ENCODE results near the gene FSTL4. TPM values are rescaled to one million over a fixed set of nuclear protein-coding genes. Genes with fewer than 3 reads are reported as not detected.

The FSTL4 gene
- total RNA-seq, 1 donor from 2014 or later = not detected

DNA sequence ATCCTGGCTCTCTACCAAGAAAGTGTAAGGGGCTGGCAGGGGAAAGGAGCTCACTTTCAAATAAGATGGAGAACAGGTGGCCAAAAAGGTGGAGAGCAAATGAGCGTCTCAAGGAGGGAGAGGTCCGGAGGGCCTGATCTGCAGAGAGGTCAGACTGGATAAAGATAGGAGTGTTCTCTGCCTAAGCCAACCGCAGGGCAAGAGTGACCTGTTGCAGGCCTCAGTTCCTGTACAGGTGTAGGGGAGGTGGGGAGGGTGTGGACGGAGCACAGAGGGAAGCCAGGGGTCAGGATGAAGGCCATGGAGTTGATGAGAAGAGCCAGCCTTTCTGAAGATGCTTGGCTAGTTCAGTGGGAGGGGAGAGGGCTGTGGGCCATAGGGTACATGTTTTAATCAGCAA, 320.8 kb downstream of the FSTL4 start:
- H3K27ac Mint-ChIP-seq = no peak overlapping the region
- H3K9me3 Mint-ChIP-seq = no peaks in the 10 kb centered on the region
- H3K4me1 Mint-ChIP-seq (ENCODE audit: low read depth) = no peaks in the 10 kb centered on the region
- no peak for DNase-seq (ENCODE audit: low spot score)
- H3K36me3 Mint-ChIP-seq (ENCODE audit: low read depth) = no peaks in the 10 kb centered on the region
- intact Hi-C loops (cut with micrococcal nuclease) = no loop called here
- H3K27me3 Mint-ChIP-seq (ENCODE audit: insufficient read depth) = no peaks in the 10 kb centered on the region
- no peak overlapping the region for H3K4me3 Mint-ChIP-seq

DNA sequence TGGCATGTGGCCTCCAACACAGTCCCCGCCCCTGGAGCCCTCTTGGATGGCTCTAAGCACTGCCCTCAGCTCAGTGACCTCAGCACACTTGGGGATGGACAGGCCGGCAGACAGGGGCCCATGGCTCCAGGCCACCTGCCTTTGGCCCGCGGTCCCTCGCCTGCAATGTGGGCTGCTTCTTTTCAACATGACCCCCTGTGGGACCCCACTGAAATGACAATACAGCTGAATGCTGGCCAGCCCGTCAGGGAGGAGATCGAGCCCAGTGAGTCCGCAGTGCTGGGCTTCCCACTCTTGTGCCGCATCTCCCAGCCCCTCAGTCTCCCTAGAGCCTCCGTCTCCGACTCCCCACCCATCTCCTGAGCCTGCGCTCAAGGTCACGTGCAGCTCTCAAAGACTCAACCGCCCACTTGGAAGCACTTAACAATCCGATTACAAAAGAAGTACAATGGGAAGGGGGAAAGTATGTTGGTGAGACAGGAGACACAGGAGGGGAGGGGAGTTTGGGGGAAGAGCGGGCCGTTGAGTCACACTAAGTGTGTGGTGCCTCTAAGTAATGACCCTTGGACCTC, 321.6 kb downstream of the FSTL4 start:
- Mint-ChIP-seq H3K27me3 (ENCODE audit: insufficient read depth) (no peaks in the 10 kb centered on the region), H3K4me3 (no peak overlapping the region), H3K36me3 (ENCODE audit: low read depth) (no peaks in the 10 kb centered on the region), H3K27ac (no peak overlapping the region), H3K4me1 (ENCODE audit: low read depth) (no peaks in the 10 kb centered on the region), H3K9me3 (no peaks in the 10 kb centered on the region)
- intact Hi-C loops (cut with micrococcal nuclease) = no loop called here
- DNase-seq (ENCODE audit: low spot score) = no peak

DNA sequence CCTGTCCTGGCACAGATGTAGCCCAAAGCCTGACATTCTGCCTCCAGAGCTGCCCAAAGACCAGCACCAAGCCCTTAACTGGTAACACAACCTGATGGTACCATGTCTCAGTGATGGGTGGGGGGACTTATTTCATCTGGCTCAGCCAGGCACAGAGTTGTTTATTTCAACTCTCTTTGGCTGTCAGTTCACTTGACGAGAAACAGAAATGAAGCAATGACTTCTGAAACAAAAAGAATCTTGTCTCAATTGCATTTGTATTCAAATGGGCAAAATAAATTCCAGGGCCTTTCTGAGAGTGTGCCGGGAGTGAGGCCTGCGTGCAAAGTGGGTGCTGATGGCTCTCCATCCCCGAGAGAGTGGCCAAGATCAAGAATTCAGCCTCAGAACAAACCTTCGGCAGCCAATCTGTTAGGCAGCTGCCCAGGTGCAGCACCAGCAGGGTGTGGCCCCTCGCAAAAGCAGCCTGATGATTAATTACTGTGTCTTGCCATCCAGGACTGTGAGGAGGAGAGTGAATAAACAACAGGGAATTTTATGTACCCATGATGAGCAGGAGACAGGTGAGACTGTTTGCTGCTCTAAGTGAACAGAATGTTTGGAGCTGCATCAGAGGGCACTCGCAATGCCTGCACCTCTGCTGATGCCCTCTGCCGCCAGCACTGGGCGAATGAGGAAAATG, 322.5 kb downstream of the FSTL4 start:
- no peak for DNase-seq (ENCODE audit: low spot score)
- Mint-ChIP-seq H3K4me1 (ENCODE audit: low read depth) (no peaks in the 10 kb centered on the region), H3K27me3 (ENCODE audit: insufficient read depth) (no peaks in the 10 kb centered on the region), H3K9me3 (no peaks in the 10 kb centered on the region), H3K4me3 (no peak overlapping the region), H3K27ac (no peak overlapping the region), H3K36me3 (ENCODE audit: low read depth) (no peaks in the 10 kb centered on the region)
- intact Hi-C loops (cut with micrococcal nuclease) = no loop called here

DNA sequence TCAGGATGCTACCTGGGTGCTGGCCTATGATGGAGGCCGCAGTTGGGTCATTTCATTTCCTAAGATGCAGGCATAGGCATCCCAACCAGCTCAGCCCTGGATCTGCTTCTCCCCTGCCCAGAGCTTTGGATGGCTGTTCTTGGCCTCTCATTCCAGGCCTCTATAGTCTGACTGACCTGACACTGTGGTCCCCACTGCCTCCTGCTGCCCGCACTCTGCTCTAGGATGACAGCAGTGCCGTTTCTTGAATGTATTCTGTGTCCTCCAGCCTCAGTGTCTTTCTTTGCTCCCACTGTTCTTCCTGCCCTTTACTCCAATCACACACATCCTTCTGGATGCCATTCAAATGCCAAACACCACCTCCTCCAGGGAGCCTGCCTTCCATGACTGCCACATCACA, 324.8 kb downstream of the FSTL4 start:
- no peaks in the 10 kb centered on the region for H3K27me3 Mint-ChIP-seq (ENCODE audit: insufficient read depth)
- H3K27ac Mint-ChIP-seq = peak overlapping the region; percentile 2
- H3K9me3 Mint-ChIP-seq = no peaks in the 10 kb centered on the region
- H3K4me1 Mint-ChIP-seq (ENCODE audit: low read depth) = no peaks in the 10 kb centered on the region
- intact Hi-C loops (cut with micrococcal nuclease) = no loop called here
- DNase-seq (ENCODE audit: low spot score) = no peak
- H3K4me3 Mint-ChIP-seq = no peak overlapping the region
- no peaks in the 10 kb centered on the region for H3K36me3 Mint-ChIP-seq (ENCODE audit: low read depth)

DNA sequence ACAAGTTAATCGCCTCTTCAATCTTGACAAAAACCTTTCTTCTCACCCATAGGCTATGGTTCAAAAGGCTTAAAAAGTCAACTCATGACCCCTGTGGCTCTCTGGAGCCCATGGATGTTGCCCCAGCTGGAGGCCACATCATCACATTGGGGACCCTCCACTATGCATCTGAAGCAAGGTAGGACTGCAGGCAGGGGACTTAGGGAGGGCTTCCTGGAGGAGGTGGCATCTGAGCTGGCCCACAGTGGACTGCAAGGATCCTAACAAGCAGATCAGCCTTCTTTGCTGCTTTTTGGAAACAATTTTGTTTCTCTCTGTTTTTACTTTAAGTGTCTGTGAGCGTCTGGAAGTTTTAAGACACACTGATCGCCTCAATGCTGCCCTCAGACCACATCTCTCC, 325.9 kb downstream of the FSTL4 start:
- Mint-ChIP-seq H3K27ac (no peak overlapping the region), H3K4me3 (no peak overlapping the region), H3K9me3 (no peaks in the 10 kb centered on the region), H3K4me1 (ENCODE audit: low read depth) (no peaks in the 10 kb centered on the region), H3K36me3 (ENCODE audit: low read depth) (no peaks in the 10 kb centered on the region), H3K27me3 (ENCODE audit: insufficient read depth) (no peaks in the 10 kb centered on the region)
- intact Hi-C loops (cut with micrococcal nuclease) = no loop called here
- DNase-seq (ENCODE audit: low spot score) = no peak

DNA sequence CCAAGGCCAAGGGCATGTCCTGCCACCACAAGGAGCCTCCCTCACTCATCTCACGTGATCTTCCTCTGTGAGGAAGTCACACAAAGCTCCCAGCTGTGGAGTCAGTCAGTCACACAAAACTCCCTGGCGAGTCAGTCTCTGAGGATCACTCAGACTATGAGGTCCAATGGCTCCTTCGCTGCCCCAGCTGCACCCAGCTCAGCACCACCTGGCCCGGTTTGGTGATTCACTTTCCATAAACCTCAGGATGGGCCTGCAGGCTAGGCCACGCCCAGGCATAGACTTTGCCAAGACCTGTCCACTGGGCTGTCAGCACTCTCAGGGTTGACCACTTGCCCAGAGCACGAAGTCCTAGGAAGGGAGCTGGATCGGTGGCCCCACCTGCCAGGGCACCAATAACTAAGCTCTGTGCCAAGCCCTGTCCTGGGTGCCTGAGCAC, 326.7 kb downstream of the FSTL4 start:
- intact Hi-C loops (cut with micrococcal nuclease) = no loop called here
- Mint-ChIP-seq H3K9me3 (no peaks in the 10 kb centered on the region), H3K4me1 (ENCODE audit: low read depth) (no peaks in the 10 kb centered on the region), H3K27ac (no peak overlapping the region), H3K4me3 (no peak overlapping the region), H3K36me3 (ENCODE audit: low read depth) (no peaks in the 10 kb centered on the region), H3K27me3 (ENCODE audit: insufficient read depth) (no peaks in the 10 kb centered on the region)
- DNase-seq (ENCODE audit: low spot score) = no peak

DNA sequence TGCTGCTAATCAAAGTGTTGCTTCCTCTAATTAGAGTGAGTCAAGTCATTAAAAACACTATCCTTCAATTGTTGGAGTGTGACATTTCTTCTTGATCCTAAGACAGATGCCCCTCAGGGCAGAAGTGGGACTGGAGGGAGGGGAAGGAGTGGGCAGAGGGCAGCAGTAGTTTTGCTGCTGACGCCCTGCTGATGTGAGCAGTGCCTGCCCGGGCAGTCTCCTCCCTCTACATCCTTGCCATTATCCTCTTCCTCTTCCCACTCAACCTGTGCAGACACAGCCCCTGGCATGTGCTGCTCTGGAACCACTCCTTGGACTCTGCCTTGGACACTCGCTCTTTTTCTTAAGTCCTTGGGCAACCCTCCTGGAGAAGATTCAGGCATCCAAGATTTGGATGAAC, 328.0 kb downstream of the FSTL4 start:
- Mint-ChIP-seq H3K4me3 (no peak overlapping the region), H3K36me3 (ENCODE audit: low read depth) (no peaks in the 10 kb centered on the region), H3K9me3 (no peaks in the 10 kb centered on the region), H3K4me1 (ENCODE audit: low read depth) (no peaks in the 10 kb centered on the region), H3K27ac (no peak overlapping the region), H3K27me3 (ENCODE audit: insufficient read depth) (no peaks in the 10 kb centered on the region)
- intact Hi-C loops (cut with micrococcal nuclease) = no loop called here
- DNase-seq (ENCODE audit: low spot score) = no peak

DNA sequence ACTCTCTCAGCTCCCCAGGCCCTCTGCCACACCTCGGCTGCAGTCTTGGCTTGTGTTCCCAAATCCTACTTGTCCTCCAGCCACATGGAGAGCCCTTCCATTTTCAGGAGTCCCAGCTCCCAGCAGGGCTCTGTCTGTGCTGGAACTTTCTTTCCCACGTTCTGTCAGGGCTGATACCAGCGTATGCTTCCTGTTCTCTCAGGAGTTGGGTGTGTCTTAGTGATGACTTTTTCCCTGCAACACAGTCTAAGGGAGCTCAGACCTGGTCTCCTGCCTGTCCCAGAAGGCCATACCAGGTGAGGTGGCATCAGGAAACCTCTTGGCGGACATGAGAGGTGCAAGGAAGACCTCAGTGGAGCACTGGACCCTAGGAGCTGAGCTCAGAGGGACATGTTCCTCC, 334.0 kb downstream of the FSTL4 start:
- no peak for DNase-seq (ENCODE audit: low spot score)
- H3K4me3 Mint-ChIP-seq = no peak overlapping the region
- no peak overlapping the region for H3K27ac Mint-ChIP-seq
- H3K36me3 Mint-ChIP-seq (ENCODE audit: low read depth) = no peaks in the 10 kb centered on the region
- H3K27me3 Mint-ChIP-seq (ENCODE audit: insufficient read depth) = peaks cover 3% of the 10 kb centered on the region
- intact Hi-C loops (cut with micrococcal nuclease) = no loop called here
- H3K9me3 Mint-ChIP-seq = no peaks in the 10 kb centered on the region
- no peaks in the 10 kb centered on the region for H3K4me1 Mint-ChIP-seq (ENCODE audit: low read depth)

DNA sequence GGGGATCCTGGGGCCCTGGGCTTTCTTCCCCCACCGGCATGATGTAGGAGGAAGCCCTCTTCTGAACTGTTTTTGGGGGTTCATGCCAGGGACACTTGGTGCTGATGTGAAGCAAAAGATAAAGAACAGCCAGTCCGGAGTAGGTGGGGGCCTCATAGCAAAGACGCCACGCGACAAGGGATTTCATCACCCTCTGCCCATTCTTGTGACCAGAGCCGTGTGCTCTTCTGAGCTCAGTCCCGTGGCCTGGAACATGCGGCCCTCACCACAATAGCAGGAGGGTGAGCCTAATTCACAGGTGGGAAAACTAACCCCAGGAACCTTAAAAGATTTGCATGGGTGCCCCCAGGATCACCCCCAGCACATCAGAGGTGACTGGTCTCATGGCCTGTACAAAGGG, 334.6 kb downstream of the FSTL4 start:
- H3K27ac Mint-ChIP-seq = no peak overlapping the region

DNA sequence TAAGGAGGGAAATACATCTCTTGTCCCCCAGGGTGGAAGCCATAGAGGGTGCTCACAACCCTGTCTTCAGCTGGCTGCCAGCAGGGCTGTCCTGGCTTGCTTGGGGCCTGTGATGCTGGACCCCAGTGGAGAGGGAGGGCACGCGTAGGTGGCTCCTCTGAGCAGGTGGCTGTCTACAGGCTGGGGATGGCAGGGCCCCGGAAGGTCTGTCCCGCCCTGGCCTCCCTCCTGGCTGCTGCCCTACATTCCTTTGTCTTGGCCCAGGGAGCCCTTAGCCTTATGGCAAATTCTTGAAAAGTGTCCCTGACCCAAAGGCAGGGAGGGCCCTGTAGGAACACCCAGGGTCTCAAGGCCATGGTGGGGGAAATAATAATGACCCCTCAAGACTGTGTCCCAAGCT, 336.2 kb downstream of the FSTL4 start:
- H3K4me1 Mint-ChIP-seq (ENCODE audit: low read depth) = no peaks in the 10 kb centered on the region
- H3K4me3 Mint-ChIP-seq = no peak overlapping the region
- H3K27ac Mint-ChIP-seq = no peak overlapping the region
- DNase-seq (ENCODE audit: low spot score) = no peak
- H3K27me3 Mint-ChIP-seq (ENCODE audit: insufficient read depth) = peaks cover 3% of the 10 kb centered on the region
- no peaks in the 10 kb centered on the region for H3K9me3 Mint-ChIP-seq
- intact Hi-C loops (cut with micrococcal nuclease) = no loop called here
- H3K36me3 Mint-ChIP-seq (ENCODE audit: low read depth) = no peaks in the 10 kb centered on the region

More for the DNA sequence above, 334.6 kb downstream of the FSTL4 start:
- H3K27me3 Mint-ChIP-seq (ENCODE audit: insufficient read depth) = peaks cover 3% of the 10 kb centered on the region
- no peak overlapping the region for H3K4me3 Mint-ChIP-seq
- no peaks in the 10 kb centered on the region for H3K4me1 Mint-ChIP-seq (ENCODE audit: low read depth)
- no peak for DNase-seq (ENCODE audit: low spot score)
- intact Hi-C loops (cut with micrococcal nuclease) = no loop called here
- H3K36me3 Mint-ChIP-seq (ENCODE audit: low read depth) = no peaks in the 10 kb centered on the region
- no peaks in the 10 kb centered on the region for H3K9me3 Mint-ChIP-seq

DNA sequence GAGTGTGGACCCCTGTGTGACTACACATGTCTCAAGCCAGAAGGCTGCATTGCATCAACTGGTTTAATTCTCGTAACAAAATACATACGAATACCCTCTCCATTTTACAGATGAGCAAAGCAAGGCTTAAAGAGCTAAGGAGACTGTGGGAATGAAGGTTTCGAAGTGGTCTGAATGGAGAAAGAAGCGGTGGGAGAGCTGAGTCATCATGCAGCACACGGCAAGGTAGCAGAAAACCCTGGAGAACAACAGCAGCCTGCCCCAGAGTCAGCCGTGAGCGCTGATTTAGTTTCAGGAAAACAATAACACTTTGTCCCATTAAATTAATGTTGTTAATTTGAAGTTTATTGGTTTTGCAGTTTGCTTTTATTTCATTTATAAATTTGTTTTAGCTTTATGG, 336.7 kb downstream of the FSTL4 start:
- no peak overlapping the region for H3K27ac Mint-ChIP-seq
- H3K4me3 Mint-ChIP-seq = no peak overlapping the region
- no peaks in the 10 kb centered on the region for H3K36me3 Mint-ChIP-seq (ENCODE audit: low read depth)
- H3K9me3 Mint-ChIP-seq = no peaks in the 10 kb centered on the region
- no peak for DNase-seq (ENCODE audit: low spot score)
- intact Hi-C loops (cut with micrococcal nuclease) = no loop called here
- H3K27me3 Mint-ChIP-seq (ENCODE audit: insufficient read depth) = peaks cover 4% of the 10 kb centered on the region
- H3K4me1 Mint-ChIP-seq (ENCODE audit: low read depth) = no peaks in the 10 kb centered on the region

DNA sequence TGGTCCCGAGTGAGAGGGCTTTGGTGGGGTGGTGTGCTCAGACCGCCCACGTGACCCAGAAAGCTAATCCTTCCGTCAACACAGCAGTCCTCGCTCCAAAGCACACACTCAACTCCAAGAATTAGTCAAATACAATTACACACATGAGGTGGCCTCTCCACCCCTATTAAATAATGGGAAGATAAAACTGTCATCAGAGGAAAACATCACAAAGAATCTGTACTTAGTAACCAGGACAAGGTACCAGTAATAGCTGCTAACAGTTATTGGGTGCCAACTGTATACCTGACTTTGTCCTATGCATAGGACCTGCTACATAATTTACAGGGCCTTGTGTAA, 337.8 kb downstream of the FSTL4 start:
- intact Hi-C loops (cut with micrococcal nuclease) = no loop called here
- H3K36me3 Mint-ChIP-seq (ENCODE audit: low read depth) = no peaks in the 10 kb centered on the region
- H3K27ac Mint-ChIP-seq = no peak overlapping the region
- DNase-seq (ENCODE audit: low spot score) = no peak
- H3K9me3 Mint-ChIP-seq = no peaks in the 10 kb centered on the region
- no peak overlapping the region for H3K4me3 Mint-ChIP-seq
- no peaks in the 10 kb centered on the region for H3K4me1 Mint-ChIP-seq (ENCODE audit: low read depth)
- peaks cover 5% of the 10 kb centered on the region for H3K27me3 Mint-ChIP-seq (ENCODE audit: insufficient read depth)

DNA sequence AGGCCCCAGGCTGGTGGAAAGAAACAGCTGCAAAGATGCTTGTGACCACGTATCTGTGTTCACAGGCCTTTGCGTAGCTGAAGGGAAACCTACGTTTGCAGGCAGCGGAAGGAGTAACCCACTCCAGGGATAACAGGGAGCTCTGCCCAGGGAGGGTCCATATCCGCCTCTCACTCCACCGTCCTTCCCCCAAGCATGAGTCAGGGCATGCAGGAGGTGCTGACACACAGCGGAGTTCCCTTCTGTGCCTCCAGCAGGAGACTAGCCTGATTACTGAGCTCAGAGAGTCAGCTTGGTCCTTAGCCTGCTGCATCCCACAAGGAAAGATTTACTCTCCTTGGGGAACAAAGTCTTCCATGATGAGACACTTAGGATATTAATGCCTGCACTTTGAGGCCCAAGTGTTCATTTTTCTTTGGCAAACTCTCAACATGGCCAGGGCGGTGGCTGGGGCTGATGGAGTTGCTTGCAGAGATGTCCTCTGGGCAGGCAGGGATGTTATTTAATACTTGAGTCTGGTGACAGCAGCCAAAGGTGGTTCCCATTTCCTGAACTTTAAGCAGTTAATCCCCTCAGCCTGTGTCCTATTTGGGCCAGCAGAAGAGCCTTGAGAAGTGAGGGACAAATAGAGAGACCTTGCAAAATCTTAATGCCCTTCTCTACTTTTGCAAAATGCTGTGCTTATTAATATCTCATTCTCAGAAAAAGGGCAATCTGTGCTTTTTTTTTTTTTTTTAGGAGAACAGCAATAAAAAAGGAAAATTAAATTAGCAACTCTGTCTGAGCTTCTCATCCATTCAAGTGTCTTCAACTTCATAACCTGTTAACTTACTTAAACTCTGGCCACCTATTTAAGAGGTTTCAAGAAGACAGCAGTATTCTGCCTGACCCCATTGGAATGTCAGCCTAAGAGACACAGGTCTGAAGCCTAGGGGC, 338.4 kb downstream of the FSTL4 start:
- no peak for DNase-seq (ENCODE audit: low spot score)
- intact Hi-C loops (cut with micrococcal nuclease) = no loop called here
- Mint-ChIP-seq H3K9me3 (no peaks in the 10 kb centered on the region), H3K27ac (no peak overlapping the region), H3K36me3 (ENCODE audit: low read depth) (no peaks in the 10 kb centered on the region), H3K27me3 (ENCODE audit: insufficient read depth) (peaks cover 5% of the 10 kb centered on the region), H3K4me3 (no peak overlapping the region), H3K4me1 (ENCODE audit: low read depth) (no peaks in the 10 kb centered on the region)

All from activated T-helper 1 cell treated with anti-CD3 and anti-CD28 coated beads, Interleukin-12 subunit alpha, Interleukin-12 subunit beta, Interleukin-2, Interleukin-4 antibody, amounts not matched to agents 30 ng/mL and 10 ng/mL and 1 ng/mL, durations not matched to agents 14 hours and 24 hours and 36 hours (primary cell).